Germinal center (tissue), 1 donor: ENCODE results near the gene TCF12.

ENCODE experiments used
- DNase-seq: peaks from one replicate; pipeline ENCODE4 v3.0.0; 2012; ENCODE audit warnings: mixed read lengths, low spot score

Gene TCF12

GRCh38 chr15:57217778-57218598 is 299.5 kb downstream of the TCF12 start:
- no peak for DNase-seq

DNA sequence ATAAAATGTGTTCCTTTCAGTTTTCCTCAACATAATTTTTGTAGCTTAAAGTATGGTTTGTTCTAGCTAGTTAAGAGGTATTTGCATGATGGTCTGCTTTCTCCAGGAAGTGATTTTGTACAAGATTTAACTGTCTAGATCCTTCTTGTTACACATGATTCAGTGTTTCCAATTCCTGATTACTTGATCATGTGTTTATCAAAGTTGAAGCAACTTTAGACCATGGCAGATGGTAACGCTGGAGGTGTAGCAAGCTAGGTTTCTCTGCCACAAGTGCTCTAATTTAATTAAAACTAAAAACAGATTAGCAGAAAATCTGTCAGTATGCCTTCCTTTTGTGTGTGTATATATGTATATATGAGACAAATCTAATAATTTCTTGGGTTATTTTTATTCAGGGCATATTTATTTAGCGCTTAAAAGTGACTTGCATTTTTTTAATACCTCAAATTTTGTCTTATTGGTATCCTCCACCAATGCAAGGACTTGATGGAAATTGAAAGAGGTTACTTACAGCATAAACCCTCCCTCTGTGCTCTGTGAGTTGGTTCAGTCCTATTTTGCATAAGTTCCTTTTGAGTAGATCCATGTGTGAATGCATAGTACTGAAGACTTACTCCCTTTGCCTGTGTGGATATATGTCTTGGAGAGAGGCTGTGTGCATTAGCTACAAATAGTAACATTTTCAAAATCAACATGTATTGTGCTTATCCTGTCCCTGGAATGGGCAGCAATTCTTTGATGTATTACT is 300.6 kb downstream of the TCF12 start:
- DNase-seq = no peak

DNA sequence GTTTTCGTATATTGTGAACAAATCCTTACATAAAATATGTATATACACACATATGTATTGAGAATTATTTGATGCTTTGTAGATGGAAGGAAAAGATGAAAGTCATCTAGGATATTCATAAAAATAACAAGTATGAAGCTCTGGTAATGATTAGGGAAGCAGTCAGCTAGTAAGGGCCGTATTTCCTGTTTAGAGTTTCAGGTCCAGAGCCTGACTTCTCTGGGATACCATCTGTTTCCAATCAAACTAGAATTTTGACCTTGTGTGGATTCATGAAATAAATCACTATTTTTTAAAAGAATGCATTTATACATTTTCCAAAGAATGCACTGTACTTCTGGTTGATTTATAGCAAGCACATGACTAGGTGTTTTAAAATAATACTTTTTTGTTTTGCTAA is 301.8 kb downstream of the TCF12 start:
- DNase-seq = no peak

GRCh38 chr15:57221134-57221533 is 302.7 kb downstream of the TCF12 start:
- DNase-seq = no peak

- DNase-seq = no peak
These were observed 304.9 kb downstream of the TCF12 start for GRCh38 chr15:57223345-57223744.

DNA sequence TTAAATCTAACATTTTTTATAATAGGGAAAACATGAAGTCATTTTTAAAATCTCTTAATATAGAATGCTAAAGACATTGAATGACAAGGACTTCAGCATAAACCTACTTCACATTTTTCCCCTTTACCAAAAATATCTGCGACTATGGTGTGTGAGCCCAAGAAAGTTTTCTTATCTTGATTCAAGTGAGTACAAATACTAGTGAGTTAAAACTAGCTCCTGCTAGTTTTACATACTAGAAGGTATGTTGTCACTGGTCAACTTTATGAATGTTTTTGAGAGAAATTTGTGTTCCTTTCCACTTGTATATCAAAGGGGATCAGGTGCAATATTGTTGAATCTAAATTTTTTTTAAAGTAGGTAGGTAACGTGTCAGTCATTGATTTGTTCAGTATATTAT is 305.4 kb downstream of the TCF12 start:
- no peak for DNase-seq

- DNase-seq = no peak
These were observed 306.2 kb downstream of the TCF12 start for GRCh38 chr15:57224664-57225063.

GRCh38 chr15:57227166-57227565 is 308.7 kb downstream of the TCF12 start:
- no peak for DNase-seq

GRCh38 chr15:57227899-57228298 is 309.5 kb downstream of the TCF12 start:
- DNase-seq = no peak

GRCh38 chr15:57228395-57228794 is 310.0 kb downstream of the TCF12 start:
- DNase-seq = no peak

- DNase-seq = no peak
These were observed 310.6 kb downstream of the TCF12 start for GRCh38 chr15:57229051-57229450.

- no peak for DNase-seq
These were observed 313.1 kb downstream of the TCF12 start for GRCh38 chr15:57231559-57231958.

DNA sequence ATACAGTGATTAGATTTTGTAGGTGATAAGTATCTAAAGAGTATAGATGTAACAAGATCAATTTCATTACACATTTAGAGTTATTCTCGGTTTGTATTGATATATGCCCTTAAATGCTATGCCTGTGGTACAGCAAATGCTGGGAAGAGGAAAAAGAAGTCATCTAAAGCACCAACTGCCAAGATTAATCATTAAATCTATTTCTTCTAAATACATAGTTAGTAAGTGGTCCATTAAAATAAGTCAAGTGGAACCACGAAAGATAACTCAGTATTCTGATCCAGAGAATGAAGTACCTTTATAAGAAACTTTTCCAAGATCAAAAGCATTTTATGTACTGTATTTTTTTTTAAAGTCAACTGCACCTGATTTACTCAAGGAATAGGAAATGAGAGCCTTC is 315.7 kb downstream of the TCF12 start:
- DNase-seq = no peak

- DNase-seq = no peak
These were observed 316.7 kb downstream of the TCF12 start for GRCh38 chr15:57235186-57235585.

DNA sequence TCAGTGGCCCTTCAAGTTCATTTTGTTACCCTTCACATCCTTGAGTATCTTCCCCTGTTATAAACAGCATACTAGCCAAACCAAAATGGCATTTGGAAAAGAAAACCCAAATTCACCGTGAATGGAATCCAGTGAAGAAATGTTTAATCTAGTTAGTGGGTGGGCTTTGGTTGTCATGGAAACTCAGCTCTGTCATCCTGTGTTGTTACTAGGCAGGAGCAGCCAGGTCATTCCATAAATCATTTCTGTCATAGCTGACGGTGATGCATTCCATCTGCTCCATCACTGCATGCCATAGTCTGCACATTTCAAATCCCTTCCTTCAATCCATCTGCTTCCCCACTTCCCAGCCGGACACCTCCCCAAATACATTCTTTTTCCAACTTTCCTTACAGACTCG is 317.4 kb downstream of the TCF12 start:
- DNase-seq = no peak

GRCh38 chr15:57236561-57237300 is 318.3 kb downstream of the TCF12 start:
- no peak for DNase-seq

GRCh38 chr15:57237301-57237642 is 318.8 kb downstream of the TCF12 start:
- DNase-seq = no peak

DNA sequence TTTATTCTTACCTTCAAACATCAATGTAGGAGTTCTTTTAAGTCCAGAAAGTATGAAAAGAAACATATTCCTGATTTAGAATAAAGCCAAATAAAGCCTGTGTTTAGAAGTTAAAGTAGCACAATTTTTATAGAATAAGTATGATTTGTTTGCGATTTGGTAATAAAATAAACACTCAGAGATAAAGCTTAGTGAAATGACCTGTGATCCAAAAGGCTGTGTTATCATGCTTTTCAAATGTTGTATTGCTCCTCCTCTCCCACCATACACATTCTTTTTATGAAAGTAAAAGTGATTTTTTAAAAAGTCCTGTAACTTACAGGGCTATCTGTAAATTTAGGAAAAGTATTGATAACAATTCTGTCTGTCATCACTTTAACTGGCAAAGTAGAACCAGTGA is 319.2 kb downstream of the TCF12 start:
- DNase-seq = no peak

DNA sequence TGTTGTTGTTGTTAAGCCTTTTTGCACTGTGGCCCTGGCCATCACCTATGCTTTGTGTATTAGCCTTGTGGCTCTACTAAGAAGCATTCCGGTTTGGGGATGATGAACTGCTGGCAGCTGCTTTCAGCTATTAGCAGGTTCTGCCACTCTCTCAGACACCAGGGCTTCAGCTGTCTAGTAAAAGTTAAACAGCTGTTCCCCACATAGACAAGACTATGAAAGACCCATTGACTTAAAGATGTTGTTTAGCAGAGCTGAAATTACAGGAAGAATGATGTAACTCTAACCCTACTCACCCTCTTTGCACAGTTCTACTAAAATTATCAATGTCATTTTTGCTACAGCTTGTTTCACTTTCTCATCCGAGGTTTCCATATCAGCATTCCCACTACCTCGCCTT is 326.7 kb downstream of the TCF12 start:
- DNase-seq = no peak

DNA sequence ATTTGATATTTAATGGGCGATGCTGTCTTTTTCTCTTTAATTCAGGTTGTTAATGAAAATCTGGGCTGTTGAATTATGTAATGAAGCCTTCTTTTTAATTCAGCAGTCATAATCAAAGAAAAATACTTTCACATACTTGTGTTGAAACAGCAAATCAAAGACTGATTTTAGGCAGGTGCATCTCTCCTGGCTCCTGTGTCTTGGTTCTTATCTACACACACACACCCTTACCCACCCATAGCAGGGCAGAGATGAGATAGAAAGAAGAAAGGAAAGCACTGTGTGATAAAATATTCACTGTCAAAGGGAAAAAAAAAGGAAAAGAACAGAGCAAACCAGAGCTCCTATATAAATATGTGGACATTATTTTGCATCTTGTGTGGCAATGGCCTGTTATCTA is 327.3 kb downstream of the TCF12 start:
- no peak for DNase-seq

DNA sequence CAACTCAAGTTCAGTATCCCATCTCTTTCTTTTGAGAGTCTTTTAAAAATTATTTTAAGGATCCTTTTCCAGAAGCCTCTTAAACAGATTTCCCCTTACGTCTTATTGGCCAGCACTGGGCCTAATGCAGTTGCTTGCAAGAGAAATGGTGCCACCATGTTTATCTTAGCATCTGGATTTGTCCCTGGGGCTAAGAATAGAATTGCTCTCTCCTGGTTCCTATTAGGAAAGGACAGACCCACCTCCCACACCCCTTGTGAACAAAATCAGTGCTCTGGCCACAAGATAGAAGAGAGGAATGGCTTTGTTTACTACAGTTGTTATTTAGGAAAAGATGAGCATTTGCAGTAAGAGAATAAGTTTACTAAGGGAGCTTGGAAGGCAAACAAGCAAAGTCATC is 329.6 kb downstream of the TCF12 start:
- no peak for DNase-seq

- DNase-seq = no peak
These were observed 332.9 kb downstream of the TCF12 start for GRCh38 chr15:57251308-57251707.

DNA sequence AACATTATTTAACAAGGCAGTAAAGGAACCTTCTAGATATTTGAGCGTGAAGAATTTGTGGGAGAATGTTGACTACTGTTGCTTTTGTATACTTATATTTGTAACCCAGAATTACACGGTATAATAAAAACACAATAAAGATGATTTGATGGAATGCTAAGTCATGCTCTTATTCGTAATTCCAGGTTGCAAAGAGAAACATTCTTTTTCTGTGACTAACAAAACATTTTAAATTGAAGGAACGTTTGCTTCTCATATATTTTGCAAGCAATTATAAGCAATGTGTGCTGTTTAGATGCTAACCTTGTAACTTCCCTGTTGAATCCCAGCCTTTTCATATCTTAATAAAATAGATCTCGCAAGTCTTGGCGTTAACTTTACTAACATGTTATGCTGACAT is 333.5 kb downstream of the TCF12 start:
- DNase-seq = no peak
